PC-9 (cell line): ENCODE results near the gene PTPRM. TPM values are rescaled to one million over a fixed set of nuclear protein-coding genes. Genes with fewer than 3 reads are reported as not detected.

Experiments used
- BruUV-seq: library from RNA; stranded (reverse); fragments of 400-500 nt; replicated peaks from 2 replicates; lab custom pipeline; 2021; lab: Mats Ljungman, UMichigan
- CTCF ChIA-PET: fragments of 300-600 bp; sonication (Branson Sonifier 250); formaldehyde crosslinking; loops from one replicate; lab custom pipeline; 2022; ENCODE audit warnings: antibody characterized with exemption; lab: Charles Lee
- POLR2A ChIA-PET: fragments of 300-600 bp; sonication (Branson Sonifier 250); formaldehyde crosslinking; loops from one replicate; lab custom pipeline; 2022; ENCODE audit warnings: antibody characterized with exemption; ENCODE audit not compliant: unreplicated experiment; lab: Charles Lee
- DNase-seq, 2 experiments: peaks; one replicate each; pipeline versions ENCODE4 v3.0.0 to v3.0.0-alpha.2; 2015 to 2022; ENCODE audit warnings: mixed read lengths in 1 of 2
- H2AFZ ChIP-seq: fragments of 200-600 bp; sonication (generic); 2 replicates; pipeline ENCODE4 v1.8.1; 2017; ENCODE audit warnings: antibody characterized with exemption
- H3F3A ChIP-seq: fragments of 200-600 bp; sonication (generic); 2 replicates; pipeline ENCODE4 v1.8.1; 2017; ENCODE audit warnings: antibody characterized with exemption, mild to moderate bottlenecking, low read depth; ENCODE audit not compliant: insufficient read depth
- H3K27ac ChIP-seq: fragments of 200-600 bp; sonication (generic); 2 replicates; pipeline ENCODE4 v1.6.1; 2016; ENCODE audit warnings: mixed run types
- H3K27me3 ChIP-seq: fragments of 200-600 bp; sonication (generic); 2 replicates; pipeline ENCODE4 v1.6.1; 2016; ENCODE audit warnings: low read depth, mixed run types; ENCODE audit not compliant: insufficient read depth
- H3K36me3 ChIP-seq: fragments of 200-600 bp; sonication (generic); 2 replicates; pipeline ENCODE4 v1.6.1; 2016; ENCODE audit warnings: low read depth, mixed run types
- H3K4me1 ChIP-seq: fragments of 200-600 bp; sonication (generic); replicated peaks from 2 replicates; pipeline ENCODE4 v1.6.1; 2016; ENCODE audit warnings: mixed run types; ENCODE audit not compliant: insufficient read depth
- H3K4me2 ChIP-seq: fragments of 200-600 bp; sonication (generic); 2 replicates; pipeline ENCODE4 v1.6.1; 2017; ENCODE audit warnings: mixed run types
- H3K4me3 ChIP-seq: fragments of 200-600 bp; sonication (generic); 2 replicates; pipeline ENCODE4 v1.6.1; 2016; ENCODE audit warnings: mixed run types
- H3K79me2 ChIP-seq: fragments of 200-600 bp; sonication (generic); 2 replicates; pipeline ENCODE4 v1.6.1; 2017; ENCODE audit warnings: low read depth, mixed run types
- H3K9me2 ChIP-seq: fragments of 200-600 bp; sonication (generic); 2 replicates; pipeline ENCODE4 v1.8.1; 2017; ENCODE audit warnings: mild to moderate bottlenecking; ENCODE audit not compliant: insufficient read depth
- H3K9me3 ChIP-seq: fragments of 200-600 bp; sonication (generic); 2 replicates; pipeline ENCODE4 v1.8.1; 2016; ENCODE audit warnings: low read depth; ENCODE audit not compliant: insufficient read depth
- H4K20me1 ChIP-seq: fragments of 200-600 bp; sonication (generic); 2 replicates; pipeline ENCODE4 v1.8.1; 2017; ENCODE audit not compliant: insufficient read depth
- CTCF ChIP-seq: fragments of 200-600 bp; sonication (generic); conservative IDR thresholded peaks from 2 replicates; pipeline ENCODE4 v1.6.1; 2017; ENCODE audit warnings: mixed run types, antibody characterized with exemption, mild to moderate bottlenecking, moderate library complexity
- EZH2 ChIP-seq: fragments of 200-600 bp; sonication (generic); IDR thresholded peaks from 2 replicates; pipeline ENCODE4 v1.8.0; 2017; ENCODE audit warnings: antibody characterized with exemption, low read depth
- intact Hi-C: fragments of 100-400 bp; cut with micrococcal nuclease; formaldehyde crosslinking; loops from one replicate; pipeline ENCODE4 v1.10.0; 2022; ENCODE audit not compliant: unreplicated experiment
- total RNA-seq: library from RNA; stranded (reverse); gene quantifications from 2 replicates; pipeline ENCODE4 v1.2.3, GENCODE V29; 2021

The PTPRM gene
- total RNA-seq, 1 experiment from 2014 or later = 32.5 TPM

- no peak overlapping the region for H2AFZ ChIP-seq
- H3K79me2 ChIP-seq = no peaks in the 10 kb centered on the region
- ChIA-PET POLR2A (no interaction called here), CTCF (no interaction called here)
- no peaks in the 10 kb centered on the region for H4K20me1 ChIP-seq
- H3K4me3 ChIP-seq = no peak overlapping the region
- no peaks in the 10 kb centered on the region for H3K36me3 ChIP-seq
- no peak overlapping the region for H3K27ac ChIP-seq
- no peaks in the 10 kb centered on the region for H3K4me1 ChIP-seq
- DNase-seq = no peak
- no peaks in the 10 kb centered on the region for H3K9me2 ChIP-seq
- peaks cover 8% of the 10 kb centered on the region; the same call in 1 of the 2 replicates for H3K27me3 ChIP-seq
- no peak overlapping the region for H3K4me2 ChIP-seq
- intact Hi-C loops = no loop called here
- no peaks in the 10 kb centered on the region for H3F3A ChIP-seq
- no TSS peak for BruUV-seq
- H3K9me3 ChIP-seq = no peaks in the 10 kb centered on the region
- TF ChIP-seq EZH2 (no peak), CTCF (no peak)
Measured at GRCh38 chr18:7532942-7533341, 34.2 kb upstream of the PTPRM start.

- Histone ChIP-seq H3K27me3 (no peaks in the 10 kb centered on the region), H3K79me2 (no peaks in the 10 kb centered on the region), H3K36me3 (no peaks in the 10 kb centered on the region), H3K9me3 (no peaks in the 10 kb centered on the region), H3K27ac (no peak overlapping the region), H4K20me1 (no peaks in the 10 kb centered on the region), H3K4me1 (no peaks in the 10 kb centered on the region), H3K4me2 (no peak overlapping the region), H3K9me2 (no peaks in the 10 kb centered on the region), H3K4me3 (no peak overlapping the region), H2AFZ (no peak overlapping the region), H3F3A (no peaks in the 10 kb centered on the region)
- TF ChIP-seq CTCF (no peak), EZH2 (no peak)
- no peak for DNase-seq
- ChIA-PET POLR2A (no interaction called here), CTCF (no interaction called here)
- BruUV-seq = no TSS peak
- intact Hi-C loops = no loop called here
Measured at GRCh38 chr18:7535436-7536205, 31.5 kb upstream of the PTPRM start.

- Histone ChIP-seq H3K4me1 (no peaks in the 10 kb centered on the region), H3K4me3 (no peak overlapping the region), H3F3A (no peaks in the 10 kb centered on the region), H3K9me2 (no peaks in the 10 kb centered on the region), H4K20me1 (no peaks in the 10 kb centered on the region), H3K79me2 (no peaks in the 10 kb centered on the region), H3K27me3 (no peaks in the 10 kb centered on the region), H3K27ac (no peak overlapping the region), H3K9me3 (no peaks in the 10 kb centered on the region), H3K4me2 (no peak overlapping the region), H3K36me3 (no peaks in the 10 kb centered on the region), H2AFZ (no peak overlapping the region)
- ChIA-PET CTCF (no interaction called here), POLR2A (no interaction called here)
- BruUV-seq = no TSS peak
- no peak for TF ChIP-seq CTCF
- no peak for TF ChIP-seq EZH2
- no peak for DNase-seq
- intact Hi-C loops = no loop called here
Measured at GRCh38 chr18:7537145-7537544, 30.0 kb upstream of the PTPRM start.
